Breast epithelium (tissue), 4 donors: ENCODE data around the gene METTL21C. TPM values are rescaled to one million over a fixed set of nuclear protein-coding genes. Genes with fewer than 3 reads are reported as not detected.

Source experiments
- DNase-seq, 2 donors: peaks; one replicate each; pipeline ENCODE4 v3.0.0-alpha.2; 2019; ENCODE audit warnings: low spot score in 2 of 2
- H3K27ac ChIP-seq, 2 donors: fragments of 200-600 bp; sonication (generic) in 1 of 2; one replicate each; pipeline ENCODE4 v1.5.1; 2016 to 2019; ENCODE audit warnings: mild to moderate bottlenecking in 1 of 2
- H3K27me3 ChIP-seq, 2 donors: fragments of 200-600 bp; sonication (generic) in 1 of 2; one replicate each; pipeline versions ENCODE4 v1.5.1 to v1.6.0; 2017 to 2019; ENCODE audit warnings: control low read depth in 1 of 2, mild to moderate bottlenecking in 1 of 2
- H3K36me3 ChIP-seq: fragments of 200-600 bp; one replicate; pipeline ENCODE4 v1.5.1; 2019
- H3K4me1 ChIP-seq, 2 donors: fragments of 200-600 bp; sonication (generic); one replicate each; pipeline ENCODE4 v1.5.1; 2016 to 2019; ENCODE audit warnings: control low read depth in 1 of 2
- H3K4me3 ChIP-seq, 3 donors: fragments of 200-600 bp; sonication (generic); 1 replicate in 2 of 3; 2 replicates in 1 of 3; pipeline ENCODE4 v1.5.1; 2016 to 2019; ENCODE audit warnings: mild to moderate bottlenecking in 3 of 3, moderate library complexity in 2 of 3
- H3K9me3 ChIP-seq, 2 donors: fragments of 200-600 bp; sonication (generic) in 1 of 2; one replicate each; pipeline ENCODE4 v1.5.1; 2016 to 2019; ENCODE audit warnings: control low read depth in 1 of 2
- CTCF ChIP-seq, 3 donors: fragments of 450-650 bp; IDR thresholded peaks; one replicate each; pipeline ENCODE4 v1.5.1; 2016 to 2017; ENCODE audit warnings: antibody characterized with exemption in 3 of 3, mild to moderate bottlenecking in 3 of 3, moderate library complexity in 3 of 3
- POLR2A ChIP-seq: fragments of 450-650 bp; IDR thresholded peaks from one replicate; pipeline ENCODE4 v1.6.1; 2016; ENCODE audit warnings: antibody characterized with exemption, mild to moderate bottlenecking, moderate library complexity
- POLR2AphosphoS5 ChIP-seq, 3 donors: sonication (generic); formaldehyde crosslinking; IDR thresholded peaks; one replicate each; pipeline ENCODE4 v1.6.1; 2017; ENCODE audit warnings: antibody characterized with exemption in 3 of 3
- intact Hi-C: fragments of 100-400 bp; cut with DNase I; formaldehyde crosslinking; loops from one replicate; pipeline ENCODE4 v1.15.1; 2023; ENCODE audit warnings: low total_unique reads
- total RNA-seq, 3 donors: library from RNA; depleted of rRNA; stranded (reverse); fragments of >200 nt; gene quantifications; one replicate each; pipeline ENCODE4 v1.1.0, GENCODE V29; 2016

Gene METTL21C
- total RNA-seq, 3 donors from 2014 or later: not detected

- no peak overlapping the region for H3K27ac ChIP-seq
- no peak overlapping the region for H3K4me3 ChIP-seq
- H3K9me3 ChIP-seq: no peaks in the 10 kb centered on the region
- peaks cover 0 to 7% of the 10 kb centered on the region in 2 donors for H3K27me3 ChIP-seq
- no peak for DNase-seq
- no peaks in the 10 kb centered on the region for H3K4me1 ChIP-seq
- TF ChIP-seq POLR2AphosphoS5 (IDR thresholded peaks at IDR 0.05): no peak
- TF ChIP-seq CTCF (IDR thresholded peaks at IDR 0.05): no peak
- TF ChIP-seq POLR2A: no peak
- intact Hi-C loops: no loop called here
- H3K36me3 ChIP-seq: no peaks in the 10 kb centered on the region
These were observed 2.4 kb downstream of the METTL21C start for GRCh38 chr13:102692491-102692826.

DNA sequence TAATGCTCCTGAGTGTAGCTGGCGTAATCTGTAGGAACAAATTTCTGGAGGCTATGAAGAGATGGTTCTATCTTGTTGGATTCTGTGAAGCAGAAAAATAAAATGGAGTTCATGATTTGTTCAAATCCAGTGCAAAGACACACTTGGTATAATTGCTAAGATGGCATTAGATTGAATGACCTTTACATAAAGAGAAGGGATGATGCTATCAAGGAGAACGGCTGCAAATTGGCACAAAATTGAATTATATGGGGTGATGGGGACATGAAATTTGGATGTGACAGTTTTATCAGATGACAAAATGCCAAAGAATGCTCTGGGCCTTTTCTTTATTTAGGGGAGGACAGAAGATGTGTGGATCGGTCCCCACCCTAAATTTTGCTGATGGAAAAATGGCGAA is 4.0 kb downstream of the METTL21C start:
- Histone ChIP-seq H3K27ac (no peak overlapping the region), H3K27me3 (peaks cover 0 to 7% of the 10 kb centered on the region in 2 donors), H3K4me3 (no peak overlapping the region), H3K4me1 (no peaks in the 10 kb centered on the region), H3K9me3 (no peaks in the 10 kb centered on the region), H3K36me3 (no peaks in the 10 kb centered on the region)
- TF ChIP-seq POLR2AphosphoS5 (IDR thresholded peaks at IDR 0.05) (no peak), POLR2A (no peak), CTCF (IDR thresholded peaks at IDR 0.05) (no peak)
- intact Hi-C loops: no loop called here
- DNase-seq: no peak

GRCh38 chr13:102688306-102688973 is 6.4 kb downstream of the METTL21C start:
- Histone ChIP-seq H3K27ac (no peak overlapping the region), H3K36me3 (no peaks in the 10 kb centered on the region), H3K4me1 (no peaks in the 10 kb centered on the region), H3K4me3 (no peak overlapping the region), H3K9me3 (no peaks in the 10 kb centered on the region), H3K27me3 (peaks cover 0 to 7% of the 10 kb centered on the region in 2 donors)
- intact Hi-C loops: no loop called here
- no peak for DNase-seq
- no peak for TF ChIP-seq CTCF (IDR thresholded peaks at IDR 0.05)
- no peak for TF ChIP-seq POLR2A
- no peak for TF ChIP-seq POLR2AphosphoS5 (IDR thresholded peaks at IDR 0.05)

GRCh38 chr13:102687520-102687919 is 7.3 kb downstream of the METTL21C start:
- TF ChIP-seq CTCF (IDR thresholded peaks at IDR 0.05): no peak
- TF ChIP-seq POLR2A: no peak
- no peak for TF ChIP-seq POLR2AphosphoS5 (IDR thresholded peaks at IDR 0.05)
- H3K4me3 ChIP-seq: no peak overlapping the region
- H3K27me3 ChIP-seq: peaks cover 0 to 7% of the 10 kb centered on the region in 2 donors
- no peaks in the 10 kb centered on the region for H3K36me3 ChIP-seq
- intact Hi-C loops: no loop called here
- H3K9me3 ChIP-seq: no peaks in the 10 kb centered on the region
- no peaks in the 10 kb centered on the region for H3K4me1 ChIP-seq
- H3K27ac ChIP-seq: no peak overlapping the region
- DNase-seq: no peak

DNA sequence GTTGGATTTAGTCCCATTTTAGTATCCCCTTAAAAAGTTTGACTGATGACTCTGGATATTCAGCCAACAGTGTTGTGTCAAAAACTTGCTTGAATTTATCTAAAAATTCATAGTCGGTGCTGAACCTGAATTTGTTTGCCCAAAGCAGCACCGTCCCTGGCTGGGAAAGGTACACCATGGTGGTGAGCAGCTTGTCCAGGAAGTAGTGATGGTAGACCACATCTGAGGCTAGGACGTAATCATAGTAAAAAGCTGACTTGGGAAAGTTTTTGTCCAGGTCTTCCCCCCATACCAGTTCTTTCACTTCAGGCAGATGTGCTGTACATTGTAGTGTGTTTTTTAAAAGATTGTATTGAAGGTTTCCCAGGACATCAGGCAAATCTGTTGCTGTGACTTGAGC is 8.8 kb downstream of the METTL21C start:
- Histone ChIP-seq H3K9me3 (no peaks in the 10 kb centered on the region), H3K27ac (no peak overlapping the region), H3K4me1 (no peaks in the 10 kb centered on the region), H3K36me3 (no peaks in the 10 kb centered on the region), H3K4me3 (no peak overlapping the region), H3K27me3 (peaks cover 0 to 7% of the 10 kb centered on the region in 2 donors)
- DNase-seq: no peak
- intact Hi-C loops: no loop called here
- TF ChIP-seq POLR2AphosphoS5 (IDR thresholded peaks at IDR 0.05): no peak
- no peak for TF ChIP-seq POLR2A
- TF ChIP-seq CTCF (IDR thresholded peaks at IDR 0.05): no peak
